HEK293T (cell line): ENCODE measurements around the gene TBC1D17.

ENCODE experiments used
- BHLHE40 ChIP-seq: fragments of 450-650 bp; IDR thresholded peaks from 2 replicates; pipeline ENCODE4 v1.6.1; 2016; ENCODE audit warnings: mild to moderate bottlenecking, moderate library complexity, borderline replicate concordance
- FOXK2 ChIP-seq: fragments of 450-650 bp; IDR thresholded peaks from 2 replicates; pipeline ENCODE4 v1.6.1; 2016; ENCODE audit warnings: mild to moderate bottlenecking
- FOXM1 ChIP-seq: fragments of 450-650 bp; IDR thresholded peaks from 2 replicates; pipeline ENCODE4 v1.6.1; 2017; ENCODE audit warnings: mild to moderate bottlenecking, borderline replicate concordance
- HDGF ChIP-seq: fragments of 450-650 bp; IDR thresholded peaks from 2 replicates; pipeline ENCODE4 v1.6.1; 2017; ENCODE audit warnings: antibody characterized with exemption, borderline replicate concordance
- NFRKB ChIP-seq: fragments of 450-650 bp; IDR thresholded peaks from 2 replicates; pipeline ENCODE4 v1.6.1; 2016; ENCODE audit warnings: mild to moderate bottlenecking, moderate library complexity
- SP1 ChIP-seq: fragments of 450-650 bp; IDR thresholded peaks from 2 replicates; pipeline ENCODE4 v1.6.1; 2017
- TARDBP ChIP-seq: fragments of 450-650 bp; IDR thresholded peaks from 2 replicates; pipeline ENCODE4 v1.6.1; 2016
- ZNF384 ChIP-seq: fragments of 450-650 bp; IDR thresholded peaks from 2 replicates; pipeline ENCODE4 v1.6.1; 2016

DNA sequence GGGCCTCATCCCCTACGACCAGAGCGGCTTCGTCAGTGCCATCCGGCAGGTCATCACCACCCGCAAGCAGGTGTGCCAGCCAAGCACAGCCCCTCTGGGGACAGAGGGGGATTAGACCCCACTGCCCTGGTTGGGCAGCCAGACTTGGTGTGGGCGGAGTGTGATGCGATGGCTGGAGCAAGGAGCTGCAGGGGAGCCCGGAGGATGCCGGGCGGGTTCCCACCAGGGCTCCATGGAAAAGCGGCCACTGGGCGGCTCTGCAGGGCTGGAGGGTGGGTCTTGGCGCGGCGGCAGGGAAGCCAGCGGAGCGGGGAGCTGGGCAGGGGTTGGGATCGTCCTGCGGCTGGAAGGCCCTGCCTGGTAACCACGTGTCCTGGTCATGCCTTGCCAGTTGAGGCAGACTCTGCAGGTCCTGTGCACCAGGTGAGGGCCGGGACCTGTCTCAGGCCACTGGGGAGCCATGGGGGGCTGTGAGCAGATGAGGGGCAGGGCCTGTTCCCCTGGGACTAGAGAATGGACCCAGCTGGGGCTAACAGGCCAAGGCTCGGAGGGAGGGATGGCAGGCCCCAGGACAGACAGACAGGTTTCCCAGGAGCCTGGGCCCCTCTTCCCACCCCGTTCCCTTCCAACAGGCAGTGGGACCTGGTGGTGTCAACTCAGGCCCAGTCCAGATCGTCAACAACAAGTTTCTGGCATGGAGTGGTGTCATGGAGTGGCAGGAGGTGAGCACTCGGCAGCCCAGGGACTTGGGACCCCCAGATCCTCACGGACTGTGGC lies 20.3 kb upstream of the TBC1D17 start:
- no peak for TF ChIP-seq FOXM1
- no peak for TF ChIP-seq BHLHE40
- no peak for TF ChIP-seq ZNF384
- no peak for TF ChIP-seq NFRKB
- no peak for TF ChIP-seq SP1
- TF ChIP-seq TARDBP, result no peak
- no peak for TF ChIP-seq FOXK2
- no peak for TF ChIP-seq HDGF
